GM12865 (cell line): Measurements from ENCODE around the gene PASK.

ENCODE experiments used
- DNase-seq: peaks from one replicate; pipeline ENCODE4 v3.0.0; 2010; ENCODE audit warnings: low read depth
- H3K4me3 ChIP-seq: 2 replicates; pipeline ENCODE4 v1.5.1; 2011; ENCODE audit warnings: mild to moderate bottlenecking, low read depth, low read length, control low read depth
- CTCF ChIP-seq: IDR thresholded peaks from 2 replicates; pipeline ENCODE4 v1.5.1; 2011; ENCODE audit warnings: low read length, control low read depth, low read depth, inconsistent platforms; ENCODE audit not compliant: insufficient read depth; ENCODE audit errors: missing control alignments

The PASK gene

DNA sequence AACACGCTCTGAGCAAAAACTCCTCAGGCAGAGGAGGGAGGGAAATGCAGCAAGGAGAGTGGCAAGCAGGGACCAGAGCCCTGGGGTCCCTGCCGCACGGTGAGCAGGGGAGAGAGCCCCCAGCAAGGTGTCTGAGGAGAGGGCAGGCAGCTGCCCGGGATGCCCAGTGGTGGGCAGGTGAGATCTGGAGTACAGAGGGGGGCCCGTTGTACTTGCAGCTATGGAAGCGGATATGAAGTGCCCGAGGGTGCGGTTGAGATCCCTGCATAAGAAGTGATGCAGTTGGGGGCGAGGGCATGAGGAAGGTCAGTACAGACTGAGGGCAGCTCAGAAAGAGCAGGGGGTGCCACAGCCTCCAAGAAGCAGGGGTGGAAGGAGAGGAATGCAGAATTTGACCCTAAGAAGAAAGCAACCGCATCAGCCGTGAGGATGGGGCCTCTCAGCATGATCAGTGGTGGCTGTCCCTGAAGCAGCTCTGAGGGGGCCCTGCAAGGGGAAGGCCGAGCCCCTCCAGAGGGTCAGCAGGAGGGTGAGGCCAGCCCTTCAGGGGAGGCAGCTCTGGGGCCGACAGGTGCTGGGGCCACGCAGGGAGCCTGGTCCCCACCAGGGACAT, 76.6 kb downstream of the PASK start:
- no peak for TF ChIP-seq CTCF
- no peak overlapping the region for H3K4me3 ChIP-seq
- no peak for DNase-seq

- no peak overlapping the region for H3K4me3 ChIP-seq
- no peak for TF ChIP-seq CTCF
- no peak for DNase-seq
These were observed 77.1 kb downstream of the PASK start for GRCh38 chr2:241072151-241072550.

DNA sequence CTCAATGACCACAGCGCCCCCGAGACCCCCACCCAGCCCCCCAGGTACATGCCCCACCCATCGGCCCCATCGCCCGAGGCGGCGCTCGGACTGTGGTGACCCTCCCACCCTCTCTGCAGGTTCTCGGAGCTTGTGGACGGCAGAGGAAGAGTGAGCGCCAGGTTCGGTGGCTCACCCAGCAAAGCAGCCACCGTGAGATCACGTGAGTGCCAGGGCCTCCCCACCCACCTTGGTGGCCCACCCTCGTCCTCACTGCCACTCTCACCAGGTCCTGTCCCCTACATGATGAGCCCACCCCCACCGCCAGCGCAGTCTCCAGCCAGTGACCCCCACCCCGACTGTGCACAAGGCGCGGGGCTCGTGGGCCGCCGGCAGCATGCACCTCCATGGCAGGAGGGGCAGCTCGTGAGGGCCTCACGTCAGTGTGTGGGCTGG, 77.6 kb downstream of the PASK start:
- no peak overlapping the region for H3K4me3 ChIP-seq
- TF ChIP-seq CTCF, result no peak
- no peak for DNase-seq

GRCh38 chr2:241070811-241071676, 78.2 kb downstream of the PASK start:
- DNase-seq, result no peak
- no peak overlapping the region for H3K4me3 ChIP-seq
- TF ChIP-seq CTCF, result no peak

GRCh38 chr2:241070361-241070760, 78.9 kb downstream of the PASK start:
- H3K4me3 ChIP-seq, result no peak overlapping the region
- DNase-seq, result no peak
- no peak for TF ChIP-seq CTCF

- TF ChIP-seq CTCF, result no peak
- no peak for DNase-seq
- no peak overlapping the region for H3K4me3 ChIP-seq
These were observed 79.4 kb downstream of the PASK start for GRCh38 chr2:241069821-241070281.
